Measurements from ENCODE around the gene EIF4G3.
"Not testable (repeated sequence)": the region's sequence is repeated elsewhere in the genome, so short reads cannot be mapped to it uniquely, and the experiment has no call there.

EIF4G3 gene

GRCh38 chr1:21027805-21028204, 148.9 kb downstream of the EIF4G3 start:
- DNase-seq = no peak

GRCh38 chr1:21024918-21025317, 151.8 kb downstream of the EIF4G3 start:
- DNase-seq = no peak

- DNase-seq = not testable (repeated sequence)
These were observed 152.4 kb downstream of the EIF4G3 start for GRCh38 chr1:21024136-21024896.

GRCh38 chr1:21022279-21023040, 154.2 kb downstream of the EIF4G3 start:
- peak; percentile 86 to 87 for DNase-seq

- DNase-seq = no peak
These were observed 155.4 kb downstream of the EIF4G3 start for GRCh38 chr1:21021311-21021710.

- DNase-seq = no peak
These were observed 156.5 kb downstream of the EIF4G3 start for GRCh38 chr1:21020151-21020550.

- no peak for DNase-seq
These were observed 158.0 kb downstream of the EIF4G3 start for GRCh38 chr1:21018673-21019072.

GRCh38 chr1:21013510-21013909, 163.2 kb downstream of the EIF4G3 start:
- DNase-seq = no peak

- DNase-seq = no peak
These were observed 163.8 kb downstream of the EIF4G3 start for GRCh38 chr1:21012937-21013336.

GRCh38 chr1:21007876-21008275, 168.8 kb downstream of the EIF4G3 start:
- DNase-seq = no peak

GRCh38 chr1:21005466-21006239, 171.0 kb downstream of the EIF4G3 start:
- DNase-seq = no peak

GRCh38 chr1:21003281-21004045, 173.2 kb downstream of the EIF4G3 start:
- no peak for DNase-seq

GRCh38 chr1:21001042-21001441, 175.7 kb downstream of the EIF4G3 start:
- no peak for DNase-seq

- no peak for DNase-seq
These were observed 176.5 kb downstream of the EIF4G3 start for GRCh38 chr1:21000245-21000594.

- no peak for DNase-seq
These were observed 177.0 kb downstream of the EIF4G3 start for GRCh38 chr1:20999525-21000244.

- peak; percentile 54 to 93 for DNase-seq
These were observed 177.9 kb downstream of the EIF4G3 start for GRCh38 chr1:20998826-20999225.

GRCh38 chr1:20997602-20998224, 179.0 kb downstream of the EIF4G3 start:
- no peak for DNase-seq

GRCh38 chr1:20996554-20996953, 180.1 kb downstream of the EIF4G3 start:
- DNase-seq = peak; percentile 6 to 50

GRCh38 chr1:20993716-20994575, 182.8 kb downstream of the EIF4G3 start:
- peak; percentile 5 to 30 for DNase-seq

GRCh38 chr1:20992322-20993056, 184.2 kb downstream of the EIF4G3 start:
- peak; percentile 18 to 62 for DNase-seq

All from inflammatory macrophage (primary cell).